ENCODE measurements around the gene KLHL29. TPM values are rescaled to one million over a fixed set of nuclear protein-coding genes. Genes with fewer than 3 reads are reported as not detected.

KLHL29 gene
- total RNA-seq, 1 experiment from 2014 or later = 7.7 TPM

GRCh38 chr2:23666241-23666979 is 281.4 kb downstream of the KLHL29 start:
- no peaks in the 10 kb centered on the region for H3K4me1 ChIP-seq (ENCODE audit: control insufficient read depth, insufficient read depth, low read length)

GRCh38 chr2:23666980-23667357 is 282.0 kb downstream of the KLHL29 start:
- ATAC-seq (no peak), DNase-seq (ENCODE audit: low read depth, low spot score) (no peak)
- in situ Hi-C loops (cut with HindIII; ENCODE audit: low pct_unique_long_range_greater_than_20kb, low sequenced_read_pairs) (no loop called here), intact Hi-C loops (cut with micrococcal nuclease; ENCODE audit: unreplicated experiment) (no loop called here)
- no peak for TF ChIP-seq POLR2AphosphoS5 (IDR thresholded peaks at IDR 0.05; ENCODE audit: low read depth, low read length)
- no peak for TF ChIP-seq CTCF (IDR thresholded peaks at IDR 0.05)
- TF ChIP-seq REST (IDR thresholded peaks at IDR 0.05; ENCODE audit: insufficient read depth in 1 of 2, low read depth in 2 of 2, low read length in 1 of 2) = no peak
- TF ChIP-seq SIN3A (IDR thresholded peaks at IDR 0.05; ENCODE audit: borderline replicate concordance, insufficient read depth, low read depth, low read length) = no peak
- no peak for TF ChIP-seq TCF7L2 (IDR thresholded peaks at IDR 0.05; ENCODE audit: low read depth, low read length)
- H3K27me3 ChIP-seq (ENCODE audit: control insufficient read depth, insufficient read depth, low read length) = no peaks in the 10 kb centered on the region
- no peaks in the 10 kb centered on the region for H3K4me1 ChIP-seq (ENCODE audit: control insufficient read depth, insufficient read depth, low read length)
- no peaks in the 10 kb centered on the region for H3K9me3 ChIP-seq (ENCODE audit: control insufficient read depth, insufficient read depth, low read depth, low read length)
- no TSS peak for BruUV-seq (replicated peaks)
- POLR2A ChIA-PET = no interaction called here
- no peak overlapping the region for H3K27ac ChIP-seq (ENCODE audit: low read length)
- no peaks in the 10 kb centered on the region for H3K36me3 ChIP-seq (ENCODE audit: control insufficient read depth, insufficient read depth, low read length)
- CTCF ChIA-PET = interaction anchor here (0.9 kb wide), 1 partner anchor 50 kb away, joined by 3 read pairs; no protein-coding TSS in a partner anchor
- H3K4me3 ChIP-seq (ENCODE audit: low read depth in 2 of 2, low read length in 2 of 2) = no peak overlapping the region

More at GRCh38 chr2:23666241-23666979, 281.4 kb downstream of the KLHL29 start:
- no peak overlapping the region for H3K27ac ChIP-seq (ENCODE audit: low read length)
- H3K4me3 ChIP-seq (ENCODE audit: low read depth in 2 of 2, low read length in 2 of 2) = no peak overlapping the region
- in situ Hi-C loops (cut with HindIII; ENCODE audit: low pct_unique_long_range_greater_than_20kb, low sequenced_read_pairs) (no loop called here), intact Hi-C loops (cut with micrococcal nuclease; ENCODE audit: unreplicated experiment) (no loop called here)
- TF ChIP-seq TCF7L2 (IDR thresholded peaks at IDR 0.05; ENCODE audit: low read depth, low read length) (no peak), CTCF (IDR thresholded peaks at IDR 0.05) (no peak), REST (IDR thresholded peaks at IDR 0.05; ENCODE audit: insufficient read depth in 1 of 2, low read depth in 2 of 2, low read length in 1 of 2) (no peak), SIN3A (IDR thresholded peaks at IDR 0.05; ENCODE audit: borderline replicate concordance, insufficient read depth, low read depth, low read length) (no peak), POLR2AphosphoS5 (IDR thresholded peaks at IDR 0.05; ENCODE audit: low read depth, low read length) (no peak)
- H3K9me3 ChIP-seq (ENCODE audit: control insufficient read depth, insufficient read depth, low read depth, low read length) = no peaks in the 10 kb centered on the region
- H3K36me3 ChIP-seq (ENCODE audit: control insufficient read depth, insufficient read depth, low read length) = no peaks in the 10 kb centered on the region
- no peaks in the 10 kb centered on the region for H3K27me3 ChIP-seq (ENCODE audit: control insufficient read depth, insufficient read depth, low read length)
- ChIA-PET POLR2A (no interaction called here), CTCF (interaction anchor here (0.9 kb wide), 1 partner anchor 51 kb away, joined by 3 read pairs; no protein-coding TSS in a partner anchor)
- DNase-seq (ENCODE audit: low read depth, low spot score) (no peak), ATAC-seq (no peak)
- BruUV-seq (replicated peaks) = no TSS peak

Measured in Panc1 (cell line).